Measurements from ENCODE around the gene SERPINA6. TPM values are rescaled to one million over a fixed set of nuclear protein-coding genes. Genes with fewer than 3 reads are reported as not detected.

Gene SERPINA6
- total and polyA plus RNA-seq, 4 donors = 0.18 to 0.77 (median 0.35) TPM

DNA sequence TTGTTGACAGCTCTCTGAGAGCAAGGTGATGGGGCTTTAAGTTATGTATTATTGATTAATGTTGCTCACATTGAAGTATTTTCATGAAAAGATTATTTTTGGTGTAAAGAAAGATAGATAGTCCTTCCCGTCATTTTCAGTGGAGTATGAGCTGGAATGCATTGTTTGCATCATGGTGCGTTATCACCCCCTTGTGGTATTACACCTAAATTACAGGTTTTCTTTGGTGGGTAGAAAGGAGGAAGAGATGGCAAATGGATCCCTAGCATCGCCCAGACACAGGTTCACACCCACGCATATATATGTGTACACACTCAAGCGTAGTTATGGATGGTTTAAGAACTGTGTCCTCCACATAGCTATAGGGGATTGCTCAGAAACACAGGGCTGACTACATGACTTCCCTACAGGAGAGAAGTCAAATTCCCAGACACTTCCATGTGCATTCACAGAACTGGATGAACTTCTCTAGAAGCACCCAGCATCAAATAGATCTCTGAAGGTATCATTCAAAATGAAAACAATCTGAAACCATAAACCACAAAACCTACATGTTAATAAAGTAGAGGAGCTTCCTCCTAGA lies 15.6 kb downstream of the SERPINA6 start:
- Histone ChIP-seq H3K9me3 (ENCODE audit: control insufficient read depth in 4 of 4, insufficient read depth in 3 of 4, low read length in 3 of 4) (peaks cover 0 to 14% (median 2%) of the 10 kb centered on the region in 4 donors), H3K4me1 (ENCODE audit: control insufficient read depth in 5 of 5, insufficient read depth in 5 of 5, low read length in 5 of 5) (no peaks in the 10 kb centered on the region), H3K36me3 (ENCODE audit: control insufficient read depth in 4 of 4, insufficient read depth in 4 of 4, low read length in 4 of 4) (no peaks in the 10 kb centered on the region), H3K9ac (ENCODE audit: insufficient read depth in 1 of 2, low read length in 2 of 2) (no peak overlapping the region), H3K27me3 (ENCODE audit: control insufficient read depth in 3 of 3, insufficient read depth in 3 of 3, low read length in 2 of 3) (no peaks in the 10 kb centered on the region), H3K27ac (ENCODE audit: low read depth in 1 of 2, low read length in 1 of 2) (no peak overlapping the region), H3K4me3 (peak overlapping the region; percentile 2)
- no peak for ATAC-seq (ENCODE audit: insufficient read depth, low FRiP score)
- DNase-seq = no peak
- 52 to 60% methylated on average over 5 of the region's 5 CpGs for WGBS, 2 donors
- TF ChIP-seq, protein P1, sequence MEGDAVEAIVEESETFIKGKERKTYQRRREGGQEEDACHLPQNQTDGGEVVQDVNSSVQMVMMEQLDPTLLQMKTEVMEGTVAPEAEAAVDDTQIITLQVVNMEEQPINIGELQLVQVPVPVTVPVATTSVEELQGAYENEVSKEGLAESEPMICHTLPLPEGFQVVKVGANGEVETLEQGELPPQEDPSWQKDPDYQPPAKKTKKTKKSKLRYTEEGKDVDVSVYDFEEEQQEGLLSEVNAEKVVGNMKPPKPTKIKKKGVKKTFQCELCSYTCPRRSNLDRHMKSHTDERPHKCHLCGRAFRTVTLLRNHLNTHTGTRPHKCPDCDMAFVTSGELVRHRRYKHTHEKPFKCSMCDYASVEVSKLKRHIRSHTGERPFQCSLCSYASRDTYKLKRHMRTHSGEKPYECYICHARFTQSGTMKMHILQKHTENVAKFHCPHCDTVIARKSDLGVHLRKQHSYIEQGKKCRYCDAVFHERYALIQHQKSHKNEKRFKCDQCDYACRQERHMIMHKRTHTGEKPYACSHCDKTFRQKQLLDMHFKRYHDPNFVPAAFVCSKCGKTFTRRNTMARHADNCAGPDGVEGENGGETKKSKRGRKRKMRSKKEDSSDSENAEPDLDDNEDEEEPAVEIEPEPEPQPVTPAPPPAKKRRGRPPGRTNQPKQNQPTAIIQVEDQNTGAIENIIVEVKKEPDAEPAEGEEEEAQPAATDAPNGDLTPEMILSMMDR (IDR thresholded peaks at IDR 0.05; ENCODE audit: control extremely low read depth, extremely low read depth) = no peak

DNA sequence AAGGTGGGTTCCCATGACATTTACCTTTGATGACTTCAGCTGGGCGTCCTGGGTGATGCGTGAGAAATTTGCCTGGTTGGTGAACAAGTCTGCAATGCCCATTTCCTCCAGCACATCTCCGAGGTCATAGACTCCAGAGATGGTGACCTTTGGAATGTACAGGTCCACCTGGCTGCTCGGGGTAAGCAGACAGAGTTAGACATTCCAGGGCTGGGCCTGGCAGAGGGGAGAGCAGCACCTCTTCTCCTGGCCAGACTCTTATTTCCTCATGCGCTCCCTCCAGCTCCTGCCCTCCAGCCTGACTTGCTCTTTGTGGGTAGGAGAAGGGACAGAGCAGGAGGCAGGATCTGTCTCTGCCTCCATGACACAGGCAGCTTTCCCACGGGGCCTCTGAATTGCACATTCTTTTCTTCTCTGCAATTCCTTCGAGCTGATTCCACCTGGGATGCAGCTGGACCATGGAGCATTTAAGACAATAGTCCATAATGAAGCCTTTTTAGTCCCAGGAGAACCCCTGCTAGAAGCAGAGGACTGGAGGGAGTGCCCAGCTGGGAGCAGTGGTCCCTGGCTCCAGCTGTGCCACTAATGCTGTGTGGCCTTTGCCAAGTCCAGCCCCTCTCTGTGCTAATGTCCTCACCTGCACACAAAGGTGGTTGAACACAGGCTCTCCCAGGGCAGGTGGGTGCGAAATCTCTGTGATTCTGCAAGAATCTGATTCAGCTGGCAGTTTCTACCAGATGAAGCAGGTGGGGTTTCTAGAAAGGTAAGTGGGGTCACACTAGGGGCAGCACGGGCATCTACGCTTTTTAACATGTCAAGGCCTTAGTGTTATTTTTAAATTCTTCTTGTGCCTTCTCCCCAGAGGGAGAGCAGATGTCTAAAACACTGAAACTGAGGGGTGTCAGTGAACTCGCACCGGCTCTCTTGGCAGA lies 16.8 kb downstream of the SERPINA6 start:
- DNase-seq (no peak), ATAC-seq (ENCODE audit: insufficient read depth, low FRiP score) (no peak)
- Histone ChIP-seq H3K27me3 (ENCODE audit: control insufficient read depth in 3 of 3, insufficient read depth in 3 of 3, low read length in 2 of 3) (no peaks in the 10 kb centered on the region), H3K4me1 (ENCODE audit: control insufficient read depth in 5 of 5, insufficient read depth in 5 of 5, low read length in 5 of 5) (no peaks in the 10 kb centered on the region), H3K27ac (ENCODE audit: low read depth in 1 of 2, low read length in 1 of 2) (no peak overlapping the region), H3K4me3 (no peak overlapping the region), H3K36me3 (ENCODE audit: control insufficient read depth in 4 of 4, insufficient read depth in 4 of 4, low read length in 4 of 4) (no peaks in the 10 kb centered on the region), H3K9ac (ENCODE audit: insufficient read depth in 1 of 2, low read length in 2 of 2) (no peak overlapping the region), H3K9me3 (ENCODE audit: control insufficient read depth in 4 of 4, insufficient read depth in 3 of 4, low read length in 3 of 4) (peaks cover 0 to 14% (median 3%) of the 10 kb centered on the region in 4 donors)
- TF ChIP-seq, protein P1 (IDR thresholded peaks at IDR 0.05; ENCODE audit: control extremely low read depth, extremely low read depth) = no peak
- WGBS, 2 donors = 73 to 85% methylated on average over 12 of the region's 12 CpGs

DNA sequence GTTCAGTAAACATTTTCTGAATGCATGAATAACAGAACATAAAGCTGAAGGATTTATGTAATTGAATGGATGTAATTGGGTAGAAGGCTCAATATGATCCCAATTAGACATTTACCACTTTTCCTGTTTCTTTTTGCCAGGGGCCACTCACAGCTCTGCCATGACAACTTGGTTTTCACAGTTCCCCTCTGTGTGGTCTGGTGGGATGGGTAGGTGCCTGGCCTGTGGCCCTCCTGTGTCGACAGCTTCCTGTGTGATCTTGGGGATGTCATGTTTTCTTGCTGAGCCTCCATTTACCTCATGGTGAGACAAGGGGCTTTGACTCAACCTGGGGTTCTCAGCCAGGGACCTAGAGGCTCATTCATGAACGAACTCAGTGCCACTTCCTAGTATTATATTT lies 17.5 kb downstream of the SERPINA6 start:
- no peak for ATAC-seq (ENCODE audit: insufficient read depth, low FRiP score)
- WGBS, 2 donors = 68 to 74% methylated on average over 2 of the region's 2 CpGs
- TF ChIP-seq, protein P1 (IDR thresholded peaks at IDR 0.05; ENCODE audit: control extremely low read depth, extremely low read depth) = no peak

More for the DNA sequence above, 17.5 kb downstream of the SERPINA6 start:
- no peaks in the 10 kb centered on the region for H3K36me3 ChIP-seq (ENCODE audit: control insufficient read depth in 4 of 4, insufficient read depth in 4 of 4, low read length in 4 of 4)
- H3K4me3 ChIP-seq = no peak overlapping the region
- DNase-seq = no peak
- H3K27me3 ChIP-seq (ENCODE audit: control insufficient read depth in 3 of 3, insufficient read depth in 3 of 3, low read length in 2 of 3) = no peaks in the 10 kb centered on the region
- H3K4me1 ChIP-seq (ENCODE audit: control insufficient read depth in 5 of 5, insufficient read depth in 5 of 5, low read length in 5 of 5) = no peaks in the 10 kb centered on the region
- peaks cover 0 to 14% (median 3%) of the 10 kb centered on the region in 4 donors for H3K9me3 ChIP-seq (ENCODE audit: control insufficient read depth in 4 of 4, insufficient read depth in 3 of 4, low read length in 3 of 4)
- H3K27ac ChIP-seq (ENCODE audit: low read depth in 1 of 2, low read length in 1 of 2) = no peak overlapping the region
- H3K9ac ChIP-seq (ENCODE audit: insufficient read depth in 1 of 2, low read length in 2 of 2) = no peak overlapping the region

Measured in lung (tissue), 12 donors.